ENCODE results near the gene WBP2.

The WBP2 gene

DNA sequence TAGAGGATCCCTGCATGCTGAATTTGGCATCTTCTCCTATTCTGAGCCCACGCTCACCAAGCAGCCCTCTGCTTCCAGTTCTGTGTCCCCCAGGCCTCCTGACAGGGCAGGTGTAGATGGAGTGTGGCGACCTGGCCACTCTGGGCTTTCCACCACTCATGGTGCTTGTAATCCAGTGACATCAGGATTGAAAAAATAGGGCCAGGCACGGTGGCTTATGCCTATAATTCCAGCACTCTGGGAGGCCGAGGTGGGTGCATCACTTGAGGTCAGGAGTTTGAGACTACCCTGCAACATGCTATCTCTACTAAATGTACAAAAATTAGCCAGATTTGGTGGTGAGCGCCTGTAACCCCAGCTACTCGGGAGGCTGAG is 41.1 kb downstream of the WBP2 start (continued):
- TF ChIP-seq HIC1 (tag by site-specific recombination; IDR thresholded peaks at IDR 0.05) (no peak), MZF1 (tag by site-specific recombination; IDR thresholded peaks at IDR 0.05; ENCODE audit: borderline replicate concordance) (no peak)

GRCh38 chr17:75813081-75814020 is 41.8 kb downstream of the WBP2 start:
- Histone ChIP-seq H3K36me3 (ENCODE audit: control insufficient read depth in 2 of 2, insufficient read depth in 1 of 2, low read length in 2 of 2) (peaks cover 33 to 88% of the 10 kb centered on the region in 2 experiments), H3K4me3 (ENCODE audit: low read depth, low read length) (no peak overlapping the region), H3K9me3 (ENCODE audit: control insufficient read depth, insufficient read depth, low read depth, low read length) (no peaks in the 10 kb centered on the region), H3K4me1 (ENCODE audit: control insufficient read depth, insufficient read depth, low read length) (peaks cover 9% of the 10 kb centered on the region), H3K27ac (ENCODE audit: extremely low read depth, low read depth, low read length) (no peak overlapping the region; the same call in 1 of the 2 replicates)
- POLR2A ChIA-PET = interaction anchor here (0.7 to 2.5 kb wide), 2 partner anchors 14 to 33 kb away, joined by 3 to 8 read pairs; a partner anchor contains a TSS
- CTCF ChIA-PET = interaction anchor here (0.9 to 1.2 kb wide), 4 partner anchors 14 to 39 kb away, joined by 3 to 4 read pairs (median 4); no protein-coding TSS in a partner anchor
- TF ChIP-seq KLF1 (tag by site-specific recombination; IDR thresholded peaks at IDR 0.05) = 0 out of 2 replicates have a peak, but pooled peaks have one; percentile 19
- TF ChIP-seq ZNF610 (tag by site-specific recombination; IDR thresholded peaks at IDR 0.05; ENCODE audit: borderline replicate concordance) = no peak
- TF ChIP-seq ZNF658 (tag by site-specific recombination; IDR thresholded peaks at IDR 0.05) = no peak
- TF ChIP-seq, protein P1, sequence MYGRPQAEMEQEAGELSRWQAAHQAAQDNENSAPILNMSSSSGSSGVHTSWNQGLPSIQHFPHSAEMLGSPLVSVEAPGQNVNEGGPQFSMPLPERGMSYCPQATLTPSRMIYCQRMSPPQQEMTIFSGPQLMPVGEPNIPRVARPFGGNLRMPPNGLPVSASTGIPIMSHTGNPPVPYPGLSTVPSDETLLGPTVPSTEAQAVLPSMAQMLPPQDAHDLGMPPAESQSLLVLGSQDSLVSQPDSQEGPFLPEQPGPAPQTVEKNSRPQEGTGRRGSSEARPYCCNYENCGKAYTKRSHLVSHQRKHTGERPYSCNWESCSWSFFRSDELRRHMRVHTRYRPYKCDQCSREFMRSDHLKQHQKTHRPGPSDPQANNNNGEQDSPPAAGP (tag by site-specific recombination; IDR thresholded peaks at IDR 0.05) = no peak
- TF ChIP-seq, protein P2, sequence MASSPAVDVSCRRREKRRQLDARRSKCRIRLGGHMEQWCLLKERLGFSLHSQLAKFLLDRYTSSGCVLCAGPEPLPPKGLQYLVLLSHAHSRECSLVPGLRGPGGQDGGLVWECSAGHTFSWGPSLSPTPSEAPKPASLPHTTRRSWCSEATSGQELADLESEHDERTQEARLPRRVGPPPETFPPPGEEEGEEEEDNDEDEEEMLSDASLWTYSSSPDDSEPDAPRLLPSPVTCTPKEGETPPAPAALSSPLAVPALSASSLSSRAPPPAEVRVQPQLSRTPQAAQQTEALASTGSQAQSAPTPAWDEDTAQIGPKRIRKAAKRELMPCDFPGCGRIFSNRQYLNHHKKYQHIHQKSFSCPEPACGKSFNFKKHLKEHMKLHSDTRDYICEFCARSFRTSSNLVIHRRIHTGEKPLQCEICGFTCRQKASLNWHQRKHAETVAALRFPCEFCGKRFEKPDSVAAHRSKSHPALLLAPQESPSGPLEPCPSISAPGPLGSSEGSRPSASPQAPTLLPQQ (tag by site-specific recombination; IDR thresholded peaks at IDR 0.05) = peak; percentile 92
- no peak for TF ChIP-seq ZNF621 (tag by site-specific recombination; IDR thresholded peaks at IDR 0.05)
- TF ChIP-seq ZNF302 (tag by site-specific recombination; IDR thresholded peaks at IDR 0.05; ENCODE audit: low read depth) = no peak
- no peak for TF ChIP-seq ZNF132 (tag by site-specific recombination; IDR thresholded peaks at IDR 0.05; ENCODE audit: borderline replicate concordance)
- no peak for TF ChIP-seq ZNF76 (tag by site-specific recombination; IDR thresholded peaks at IDR 0.05; ENCODE audit: borderline replicate concordance, low read depth)
- TF ChIP-seq AEBP2 (tag by site-specific recombination; IDR thresholded peaks at IDR 0.05; ENCODE audit: borderline replicate concordance) = no peak
- TF ChIP-seq, protein P3, sequence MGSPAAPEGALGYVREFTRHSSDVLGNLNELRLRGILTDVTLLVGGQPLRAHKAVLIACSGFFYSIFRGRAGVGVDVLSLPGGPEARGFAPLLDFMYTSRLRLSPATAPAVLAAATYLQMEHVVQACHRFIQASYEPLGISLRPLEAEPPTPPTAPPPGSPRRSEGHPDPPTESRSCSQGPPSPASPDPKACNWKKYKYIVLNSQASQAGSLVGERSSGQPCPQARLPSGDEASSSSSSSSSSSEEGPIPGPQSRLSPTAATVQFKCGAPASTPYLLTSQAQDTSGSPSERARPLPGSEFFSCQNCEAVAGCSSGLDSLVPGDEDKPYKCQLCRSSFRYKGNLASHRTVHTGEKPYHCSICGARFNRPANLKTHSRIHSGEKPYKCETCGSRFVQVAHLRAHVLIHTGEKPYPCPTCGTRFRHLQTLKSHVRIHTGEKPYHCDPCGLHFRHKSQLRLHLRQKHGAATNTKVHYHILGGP (tag by site-specific recombination; IDR thresholded peaks at IDR 0.05) = no peak
- TF ChIP-seq ZNF391 (tag by site-specific recombination; IDR thresholded peaks at IDR 0.05; ENCODE audit: borderline replicate concordance, low read depth) = no peak
- TF ChIP-seq ZBTB48 (tag by site-specific recombination; IDR thresholded peaks at IDR 0.05) = no peak
- TF ChIP-seq SCRT1 (tag by site-specific recombination; IDR thresholded peaks at IDR 0.05; ENCODE audit: borderline replicate concordance) = no peak
- TF ChIP-seq ZNF274 (IDR thresholded peaks at IDR 0.05; ENCODE audit: low read length) = no peak
- TF ChIP-seq ZNF274 (tag by site-specific recombination; IDR thresholded peaks at IDR 0.05; ENCODE audit: borderline replicate concordance) = no peak
- no peak for TF ChIP-seq HOXA7 (CRISPR knock-in tag; IDR thresholded peaks at IDR 0.05; ENCODE audit: borderline replicate concordance)
- TF ChIP-seq, protein P4, sequence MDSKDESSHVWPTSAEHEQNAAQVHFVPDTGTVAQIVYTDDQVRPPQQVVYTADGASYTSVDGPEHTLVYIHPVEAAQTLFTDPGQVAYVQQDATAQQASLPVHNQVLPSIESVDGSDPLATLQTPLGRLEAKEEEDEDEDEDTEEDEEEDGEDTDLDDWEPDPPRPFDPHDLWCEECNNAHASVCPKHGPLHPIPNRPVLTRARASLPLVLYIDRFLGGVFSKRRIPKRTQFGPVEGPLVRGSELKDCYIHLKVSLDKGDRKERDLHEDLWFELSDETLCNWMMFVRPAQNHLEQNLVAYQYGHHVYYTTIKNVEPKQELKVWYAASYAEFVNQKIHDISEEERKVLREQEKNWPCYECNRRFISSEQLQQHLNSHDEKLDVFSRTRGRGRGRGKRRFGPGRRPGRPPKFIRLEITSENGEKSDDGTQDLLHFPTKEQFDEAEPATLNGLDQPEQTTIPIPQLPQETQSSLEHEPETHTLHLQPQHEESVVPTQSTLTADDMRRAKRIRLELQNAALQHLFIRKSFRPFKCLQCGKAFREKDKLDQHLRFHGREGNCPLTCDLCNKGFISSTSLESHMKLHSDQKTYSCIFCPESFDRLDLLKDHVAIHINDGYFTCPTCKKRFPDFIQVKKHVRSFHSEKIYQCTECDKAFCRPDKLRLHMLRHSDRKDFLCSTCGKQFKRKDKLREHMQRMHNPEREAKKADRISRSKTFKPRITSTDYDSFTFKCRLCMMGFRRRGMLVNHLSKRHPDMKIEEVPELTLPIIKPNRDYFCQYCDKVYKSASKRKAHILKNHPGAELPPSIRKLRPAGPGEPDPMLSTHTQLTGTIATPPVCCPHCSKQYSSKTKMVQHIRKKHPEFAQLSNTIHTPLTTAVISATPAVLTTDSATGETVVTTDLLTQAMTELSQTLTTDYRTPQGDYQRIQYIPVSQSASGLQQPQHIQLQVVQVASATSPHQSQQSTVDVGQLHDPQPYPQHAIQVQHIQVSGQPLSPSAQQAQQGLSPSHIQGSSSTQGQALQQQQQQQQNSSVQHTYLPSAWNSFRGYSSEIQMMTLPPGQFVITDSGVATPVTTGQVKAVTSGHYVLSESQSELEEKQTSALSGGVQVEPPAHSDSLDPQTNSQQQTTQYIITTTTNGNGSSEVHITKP (tag by site-specific recombination; IDR thresholded peaks at IDR 0.05) = no peak
- TF ChIP-seq ZNF311 (tag by site-specific recombination; IDR thresholded peaks at IDR 0.05; ENCODE audit: borderline replicate concordance) = no peak
- TF ChIP-seq ZFP69B (tag by site-specific recombination; IDR thresholded peaks at IDR 0.05) = peak; percentile 91
- no peak for TF ChIP-seq ZNF677 (tag by site-specific recombination; IDR thresholded peaks at IDR 0.05)

All from HEK293 (cell line).